Measurements from ENCODE around the gene FGD4. TPM values are rescaled to one million over a fixed set of nuclear protein-coding genes. Genes with fewer than 3 reads are reported as not detected.
"Not testable (repeated sequence)": the region's sequence is repeated elsewhere in the genome, so short reads cannot be mapped to it uniquely, and the experiment has no call there.

Gene FGD4
- total RNA-seq, 6 experiments from 2014 or later: 1.9 to 5.6 (median 4.8) TPM

- Mint-ChIP-seq H3K27ac (no peak overlapping the region), H3K36me3 (ENCODE audit: low read depth) (no peaks in the 10 kb centered on the region), H3K4me3 (no peak overlapping the region), H3K9me3 (no peaks in the 10 kb centered on the region), H3K4me1 (ENCODE audit: low read depth) (peaks cover 8% of the 10 kb centered on the region), H3K27me3 (ENCODE audit: insufficient read depth) (peaks cover 26% of the 10 kb centered on the region)
- no peak for TF ChIP-seq CTCF (IDR thresholded peaks at IDR 0.05)
- DNase-seq: no peak
Measured at GRCh38 chr12:32508626-32509025, 109.3 kb downstream of the FGD4 start.

GRCh38 chr12:32509328-32510091 lies 110.2 kb downstream of the FGD4 start:
- Mint-ChIP-seq H3K36me3 (ENCODE audit: low read depth) (no peaks in the 10 kb centered on the region), H3K4me3 (no peak overlapping the region), H3K9me3 (no peaks in the 10 kb centered on the region), H3K27me3 (ENCODE audit: insufficient read depth) (peaks cover 26% of the 10 kb centered on the region), H3K27ac (no peak overlapping the region), H3K4me1 (ENCODE audit: low read depth) (peaks cover 6% of the 10 kb centered on the region)
- TF ChIP-seq CTCF (IDR thresholded peaks at IDR 0.05): no peak
- DNase-seq: no peak

- H3K36me3 Mint-ChIP-seq (ENCODE audit: low read depth); DNase-seq; H3K4me1 Mint-ChIP-seq (ENCODE audit: low read depth); H3K4me3 Mint-ChIP-seq; H3K27ac Mint-ChIP-seq; H3K9me3 Mint-ChIP-seq: not testable (repeated sequence)
- peaks cover 19% of the 10 kb centered on the region for H3K27me3 Mint-ChIP-seq (ENCODE audit: insufficient read depth)
Measured at GRCh38 chr12:32511976-32512375, 112.6 kb downstream of the FGD4 start.

GRCh38 chr12:32512379-32512778 lies 113.0 kb downstream of the FGD4 start:
- H3K4me3 Mint-ChIP-seq: no peak overlapping the region
- no peak for TF ChIP-seq CTCF (IDR thresholded peaks at IDR 0.05)
- DNase-seq: no peak

GRCh38 chr12:32512910-32513309 lies 113.6 kb downstream of the FGD4 start:
- H3K4me3 Mint-ChIP-seq: no peak overlapping the region
- TF ChIP-seq CTCF (IDR thresholded peaks at IDR 0.05): no peak
- peaks cover 19% of the 10 kb centered on the region for H3K27me3 Mint-ChIP-seq (ENCODE audit: insufficient read depth)
- DNase-seq: no peak
- H3K9me3 Mint-ChIP-seq: no peaks in the 10 kb centered on the region
- no peak overlapping the region for H3K27ac Mint-ChIP-seq
- no peaks in the 10 kb centered on the region for H3K4me1 Mint-ChIP-seq (ENCODE audit: low read depth)
- H3K36me3 Mint-ChIP-seq (ENCODE audit: low read depth): no peaks in the 10 kb centered on the region

More at GRCh38 chr12:32512379-32512778, 113.0 kb downstream of the FGD4 start:
- H3K36me3 Mint-ChIP-seq (ENCODE audit: low read depth): no peaks in the 10 kb centered on the region
- no peaks in the 10 kb centered on the region for H3K4me1 Mint-ChIP-seq (ENCODE audit: low read depth)
- H3K27me3 Mint-ChIP-seq (ENCODE audit: insufficient read depth): peaks cover 19% of the 10 kb centered on the region
- H3K9me3 Mint-ChIP-seq: no peaks in the 10 kb centered on the region
- no peak overlapping the region for H3K27ac Mint-ChIP-seq

GRCh38 chr12:32515137-32515873 lies 115.9 kb downstream of the FGD4 start:
- Mint-ChIP-seq H3K27me3 (ENCODE audit: insufficient read depth) (peaks cover 17% of the 10 kb centered on the region), H3K27ac (no peak overlapping the region), H3K4me3 (no peak overlapping the region), H3K9me3 (no peaks in the 10 kb centered on the region), H3K4me1 (ENCODE audit: low read depth) (no peaks in the 10 kb centered on the region), H3K36me3 (ENCODE audit: low read depth) (no peaks in the 10 kb centered on the region)
- no peak for TF ChIP-seq CTCF (IDR thresholded peaks at IDR 0.05)
- no peak for DNase-seq
